GM18498 (cell line): ENCODE measurements around the gene TMEM86A.

Experiments
- ATAC-seq: cut with Tn5 transposase; IDR thresholded peaks from one replicate; pipeline ENCODE4 v1.9.1; 2021; ENCODE audit warnings: mild to moderate bottlenecking, moderate library complexity; ENCODE audit not compliant: unreplicated experiment

TMEM86A gene

GRCh38 chr11:18699848-18700261, 1.3 kb downstream of the TMEM86A start:
- ATAC-seq, result no peak

GRCh38 chr11:18700375-18700774, 1.8 kb downstream of the TMEM86A start:
- ATAC-seq, result no peak

- no peak for ATAC-seq
Observed at GRCh38 chr11:18700872-18701271, 2.3 kb downstream of the TMEM86A start.

DNA sequence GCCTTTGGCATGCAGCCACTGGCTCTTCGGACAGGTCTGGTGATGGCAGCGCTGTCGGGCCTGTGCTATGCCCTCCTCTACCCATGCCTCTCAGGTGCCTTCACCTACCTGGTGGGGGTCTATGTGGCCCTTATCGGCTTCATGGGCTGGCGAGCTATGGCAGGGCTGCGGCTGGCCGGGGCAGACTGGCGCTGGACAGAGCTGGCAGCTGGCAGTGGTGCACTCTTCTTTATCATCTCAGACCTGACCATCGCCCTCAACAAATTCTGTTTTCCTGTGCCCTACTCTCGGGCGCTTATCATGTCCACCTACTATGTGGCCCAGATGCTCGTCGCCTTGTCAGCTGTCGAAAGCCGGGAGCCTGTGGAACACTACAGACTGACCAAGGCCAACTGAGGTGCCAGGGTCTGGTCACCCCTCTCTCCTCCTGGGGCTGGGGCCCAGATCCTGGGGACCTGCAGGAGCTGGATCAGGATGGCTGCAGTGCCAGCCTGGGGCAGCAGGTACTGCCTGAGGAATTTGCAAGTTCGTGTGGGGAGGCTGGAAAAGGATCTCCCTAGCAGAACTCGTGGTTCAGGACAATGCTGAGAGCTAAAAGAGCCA, 3.1 kb downstream of the TMEM86A start:
- ATAC-seq, result no peak

DNA sequence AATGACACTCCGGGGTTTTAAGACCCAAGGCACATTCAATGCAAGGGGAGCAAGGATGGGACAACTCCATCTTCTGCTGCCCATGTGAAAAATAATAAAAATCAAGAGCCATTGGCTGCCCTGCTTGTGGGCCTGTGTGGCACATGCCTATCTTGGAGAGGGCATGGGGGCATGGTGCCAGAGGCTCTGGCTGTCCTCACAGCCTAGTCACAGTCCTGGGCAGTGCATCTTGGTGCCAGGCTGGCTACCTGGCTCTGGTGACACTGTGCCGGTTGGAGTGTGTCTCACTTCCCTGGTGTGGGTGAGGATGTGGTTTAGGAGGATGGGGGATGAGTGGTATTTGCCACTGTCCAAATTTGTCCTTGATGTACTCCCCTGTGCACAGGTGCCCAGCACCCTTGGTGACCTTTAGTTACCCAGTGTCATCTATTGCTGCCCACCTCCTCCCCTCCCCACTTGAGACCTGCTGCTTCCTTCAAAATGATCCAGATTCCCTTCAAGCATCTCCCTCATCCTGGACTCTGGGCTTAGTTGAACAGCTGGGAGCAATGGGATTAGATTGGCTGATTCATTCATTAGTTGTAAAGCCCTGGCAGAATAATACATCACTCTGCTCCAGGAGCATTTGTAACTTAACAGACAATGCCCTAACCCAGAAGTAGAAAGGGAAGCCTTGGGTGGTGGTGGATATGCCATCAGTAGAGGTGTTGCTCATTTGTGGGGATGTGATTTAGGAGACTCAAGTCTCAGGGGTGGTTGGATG, 4.6 kb downstream of the TMEM86A start:
- no peak for ATAC-seq

DNA sequence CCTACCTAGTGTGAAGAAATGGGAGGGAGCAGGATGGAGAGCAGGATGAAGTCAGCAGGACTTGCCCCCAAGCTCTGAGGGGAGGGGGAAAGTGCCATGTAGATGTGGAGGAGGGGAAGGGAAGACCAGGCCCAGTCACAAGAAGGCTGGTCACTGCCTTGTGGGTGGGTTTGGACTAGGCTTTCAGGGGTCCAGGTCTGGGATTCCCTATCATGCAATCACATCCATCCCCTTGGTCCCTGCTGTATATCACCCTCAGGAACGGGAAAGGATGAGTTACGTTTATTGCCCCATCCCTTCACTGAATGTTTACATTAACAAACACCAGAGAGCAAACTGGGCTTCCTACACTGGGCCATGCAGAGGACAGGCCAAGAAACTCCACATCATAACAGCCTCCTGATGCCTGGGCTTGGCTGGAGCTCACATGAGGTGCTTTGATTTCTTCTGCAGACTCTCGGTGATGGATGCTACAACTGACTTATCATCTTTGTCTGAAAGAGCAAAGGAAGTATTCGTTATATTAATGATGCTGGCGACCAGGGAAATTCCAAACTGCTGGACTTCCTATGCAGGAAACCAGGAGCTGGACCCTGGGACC, 5.6 kb downstream of the TMEM86A start:
- no peak for ATAC-seq

DNA sequence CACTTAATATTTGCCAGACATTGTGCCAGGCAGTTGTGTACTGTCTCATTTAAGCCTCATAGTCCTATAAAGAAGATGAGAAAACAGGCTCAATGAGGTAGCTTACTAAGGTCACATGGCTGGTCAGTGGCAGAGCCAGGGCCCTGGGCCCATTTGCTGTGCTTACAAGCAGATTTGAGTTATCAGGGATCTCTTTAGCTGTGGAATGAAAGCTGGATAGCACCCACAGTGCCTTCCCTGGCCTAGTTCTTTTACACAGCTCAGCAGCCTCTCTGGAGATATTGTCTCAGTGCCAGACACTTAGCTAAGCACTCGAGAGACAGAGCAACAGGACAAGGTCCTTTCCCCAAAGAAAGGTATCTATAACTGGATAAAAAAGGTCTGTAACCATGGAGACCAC, 6.1 kb downstream of the TMEM86A start:
- no peak for ATAC-seq

DNA sequence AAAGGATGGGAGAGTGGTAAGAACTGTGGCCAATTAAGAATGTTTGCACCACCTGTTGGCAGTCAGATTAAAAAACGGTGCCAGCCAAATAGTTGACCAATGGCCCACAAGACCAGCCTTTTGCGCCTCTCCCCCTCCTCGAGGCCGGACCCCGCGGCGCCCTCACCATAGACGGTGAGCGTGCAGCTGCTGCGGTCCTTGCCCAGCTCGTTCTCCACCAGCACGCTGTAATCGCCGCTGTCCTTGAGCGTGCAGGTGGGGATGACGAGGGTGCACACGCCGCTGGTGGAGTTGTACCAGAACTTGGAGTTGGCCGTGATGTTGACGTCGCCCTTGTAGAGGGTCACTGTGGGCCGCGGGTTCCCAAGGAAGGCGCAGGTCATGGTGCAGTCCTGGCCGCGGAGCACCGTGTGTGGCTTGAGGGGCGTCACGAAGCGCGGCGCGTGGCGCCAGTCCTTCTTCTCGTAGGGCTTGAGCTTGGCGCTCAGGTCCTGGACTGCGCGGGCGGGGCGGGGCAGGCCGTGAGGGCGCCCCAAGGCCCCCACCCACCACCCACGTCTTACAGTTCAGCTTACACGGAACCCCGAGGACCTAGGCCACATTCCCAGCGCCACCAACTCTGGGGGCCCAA, 7.2 kb downstream of the TMEM86A start:
- no peak for ATAC-seq

DNA sequence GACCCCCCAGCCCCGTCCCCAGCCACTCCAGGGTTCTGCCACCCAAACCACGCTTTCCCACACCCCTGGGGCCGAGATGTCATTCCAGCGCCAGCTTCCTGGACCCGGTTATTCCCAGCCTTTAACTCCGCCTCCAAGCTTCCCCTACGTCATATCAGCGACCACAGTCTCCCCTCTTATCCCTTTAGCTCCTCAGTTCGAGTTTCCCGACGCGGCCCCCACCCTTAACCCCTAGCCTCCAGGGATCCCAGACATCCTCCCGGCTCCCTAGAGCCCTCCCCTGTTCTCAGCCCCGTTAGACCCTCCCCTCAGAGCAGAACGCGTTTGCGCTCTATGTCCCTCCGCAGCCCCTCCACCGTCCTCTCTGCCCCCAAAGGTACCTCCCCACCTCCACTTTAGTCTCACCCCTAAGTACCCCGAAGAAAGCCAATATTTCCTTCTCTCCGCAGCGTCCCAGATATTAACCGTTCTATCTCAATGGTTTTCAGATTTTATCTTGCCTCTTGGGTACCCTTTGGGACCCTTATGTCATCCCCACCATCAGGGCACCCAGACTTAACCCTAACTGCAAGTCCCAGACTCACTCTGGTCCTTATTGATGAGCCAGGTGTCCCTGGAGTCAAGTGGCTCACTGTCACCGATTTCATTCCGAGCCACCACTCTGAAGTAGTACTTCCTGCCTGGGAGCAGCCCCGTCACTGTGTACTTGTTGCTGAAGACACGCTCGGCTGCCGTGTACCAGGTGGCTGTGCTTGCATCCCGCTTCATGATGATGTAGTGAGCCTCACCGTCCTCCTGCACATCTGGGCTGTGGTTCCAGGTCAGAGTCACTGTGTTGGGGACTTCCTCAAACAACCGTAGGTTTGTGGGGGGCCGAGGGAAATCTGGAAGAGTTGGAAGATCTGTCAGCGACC, 8.0 kb downstream of the TMEM86A start:
- ATAC-seq, result no peak

- no peak for ATAC-seq
Observed at GRCh38 chr11:18707811-18708340, 9.3 kb downstream of the TMEM86A start.

DNA sequence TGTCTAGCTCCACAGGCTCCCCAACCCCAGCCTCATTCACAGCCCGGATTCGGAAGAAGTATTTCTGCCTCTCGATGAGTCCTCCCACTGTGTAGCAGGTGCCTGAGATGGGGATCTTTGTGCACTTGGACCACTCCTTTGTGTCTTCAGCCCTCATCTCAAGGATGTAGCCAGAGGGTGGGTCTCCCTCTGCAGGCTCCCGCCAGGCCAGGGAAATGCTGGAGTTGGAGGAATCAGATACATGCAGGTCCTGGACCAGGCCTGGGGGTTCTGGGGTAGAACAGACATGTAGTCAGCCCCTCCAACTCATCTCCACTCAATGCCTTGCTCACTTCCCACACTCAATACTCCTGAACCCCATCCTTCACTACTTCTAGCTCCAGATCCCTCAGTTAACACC, 10.8 kb downstream of the TMEM86A start:
- no peak for ATAC-seq

DNA sequence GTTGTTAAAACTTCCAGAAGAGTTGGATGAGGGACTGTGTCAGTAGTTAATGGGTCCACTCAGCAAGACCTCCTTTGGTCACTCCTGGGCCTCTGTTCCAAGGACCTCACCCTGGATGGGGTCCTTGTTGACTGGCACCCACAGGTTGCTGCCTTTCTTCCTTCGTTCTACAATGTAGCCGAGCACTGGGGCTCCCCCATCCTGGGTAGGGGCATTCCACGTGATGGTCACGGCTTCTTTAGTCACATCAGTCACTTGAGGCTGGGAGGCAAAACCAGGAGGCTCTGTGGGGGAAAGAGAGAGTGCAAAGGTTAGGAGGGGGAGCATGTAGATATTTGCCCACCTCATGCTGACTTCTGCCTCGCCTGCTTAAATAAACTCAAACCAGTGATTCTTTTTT, 12.0 kb downstream of the TMEM86A start:
- no peak for ATAC-seq

DNA sequence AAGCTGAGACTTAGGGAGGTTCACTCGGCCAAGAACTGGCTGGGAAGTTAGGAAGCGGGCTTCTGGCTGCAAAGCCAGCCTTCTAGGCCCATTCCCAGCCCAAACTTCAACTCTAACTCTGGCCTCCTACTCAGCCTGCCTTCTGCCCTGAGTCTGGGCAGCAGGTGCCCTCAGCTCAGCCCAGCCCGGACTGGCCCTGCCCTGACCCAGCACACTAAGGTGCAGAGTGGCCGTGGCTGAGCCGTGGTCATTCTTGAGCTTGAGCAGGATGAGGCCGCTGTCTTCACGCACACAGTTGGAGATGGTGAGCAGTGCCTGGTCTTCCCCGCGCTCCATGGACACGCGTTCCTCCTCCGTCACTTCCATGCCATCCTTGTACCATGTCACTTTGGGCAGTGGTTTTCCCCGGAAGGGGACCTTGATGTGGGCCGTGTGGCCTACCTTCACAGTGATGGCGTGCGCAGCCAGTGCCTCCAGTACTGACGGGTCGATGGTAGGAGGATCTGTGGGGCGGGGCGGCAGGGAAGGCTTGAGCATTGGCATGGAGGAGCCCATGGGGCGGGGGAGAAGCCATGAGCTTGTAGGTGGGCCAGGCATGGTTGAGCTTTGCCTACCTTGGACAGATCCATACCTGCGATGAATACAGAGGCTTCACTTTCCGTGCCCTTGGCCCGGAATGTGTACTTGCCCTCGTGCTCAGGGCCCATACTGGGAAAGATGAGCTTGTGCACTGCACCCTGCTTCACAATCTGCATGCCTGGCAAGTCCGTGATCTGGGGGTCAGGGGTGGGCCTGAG, 15.3 kb downstream of the TMEM86A start:
- ATAC-seq, result no peak

- ATAC-seq, result no peak
Observed at GRCh38 chr11:18714443-18714780, 15.8 kb downstream of the TMEM86A start.

GRCh38 chr11:18715476-18715875, 16.9 kb downstream of the TMEM86A start:
- ATAC-seq, result no peak

GRCh38 chr11:18720091-18720807, 21.7 kb downstream of the TMEM86A start:
- ATAC-seq, result no peak

- ATAC-seq, result peak; percentile 78
Observed at GRCh38 chr11:18720808-18721560, 22.4 kb downstream of the TMEM86A start.

- peak; percentile 73 for ATAC-seq
Observed at GRCh38 chr11:18721561-18722292, 23.1 kb downstream of the TMEM86A start.
